HG03432 (cell line): ENCODE results near the gene KAT6B.
"Not testable (repeated sequence)": the region's sequence is repeated elsewhere in the genome, so short reads cannot be mapped to it uniquely, and the experiment has no call there.

ENCODE experiments used
- ATAC-seq: cut with Tn5 transposase; IDR thresholded peaks from one replicate; pipeline ENCODE4 v1.9.1; 2021; ENCODE audit warnings: mild to moderate bottlenecking, moderate library complexity; ENCODE audit not compliant: unreplicated experiment

The KAT6B gene

DNA sequence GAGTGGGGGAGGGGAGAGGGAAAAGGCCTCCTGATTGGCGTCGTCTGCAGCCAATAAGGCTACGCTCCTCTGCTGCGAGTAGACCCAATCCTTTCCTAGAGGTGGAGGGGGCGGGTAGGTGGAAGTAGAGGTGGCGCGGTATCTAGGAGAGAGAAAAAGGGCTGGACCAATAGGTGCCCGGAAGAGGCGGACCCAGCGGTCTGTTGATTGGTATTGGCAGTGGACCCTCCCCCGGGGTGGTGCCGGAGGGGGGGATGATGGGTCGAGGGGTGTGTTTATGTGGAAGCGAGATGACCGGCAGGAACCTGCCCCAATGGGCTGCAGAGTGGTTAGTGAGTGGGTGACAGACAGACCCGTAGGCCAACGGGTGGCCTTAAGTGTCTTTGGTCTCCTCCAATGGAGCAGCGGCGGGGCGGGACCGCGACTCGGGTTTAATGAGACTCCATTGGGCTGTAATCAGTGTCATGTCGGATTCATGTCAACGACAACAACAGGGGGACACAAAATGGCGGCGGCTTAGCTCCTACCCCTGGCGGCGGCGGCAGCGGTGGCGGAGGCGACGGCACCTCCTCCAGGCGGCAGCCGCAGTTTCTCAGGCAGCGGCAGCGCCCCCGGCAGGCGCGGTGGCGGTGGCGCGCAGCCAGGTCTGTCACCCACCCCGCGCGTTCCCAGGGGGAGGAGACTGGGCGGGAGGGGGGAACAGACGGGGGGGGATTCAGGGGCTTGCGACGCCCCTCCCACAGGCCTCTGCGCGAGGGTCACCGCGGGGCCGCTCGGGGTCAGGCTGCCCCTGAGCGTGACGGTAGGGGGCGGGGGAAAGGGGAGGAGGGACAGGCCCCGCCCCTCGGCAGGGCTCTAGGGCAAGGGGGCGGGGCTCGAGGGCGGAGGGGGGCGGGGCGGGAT is at the start of gene KAT6B:
Gene KAT6B, plus strand, starts transcription at position 459 of the 903 bp plus-strand sequence. CDS start 16,258 bp downstream, outside the sequence.
- ATAC-seq = peak; percentile 86

- ATAC-seq = no peak
These were observed 47.8 kb upstream of the KAT6B start for GRCh38 chr10:74778436-74779094.

- ATAC-seq = not testable (repeated sequence)
These were observed 44.5 kb upstream of the KAT6B start for GRCh38 chr10:74781870-74782269.

DNA sequence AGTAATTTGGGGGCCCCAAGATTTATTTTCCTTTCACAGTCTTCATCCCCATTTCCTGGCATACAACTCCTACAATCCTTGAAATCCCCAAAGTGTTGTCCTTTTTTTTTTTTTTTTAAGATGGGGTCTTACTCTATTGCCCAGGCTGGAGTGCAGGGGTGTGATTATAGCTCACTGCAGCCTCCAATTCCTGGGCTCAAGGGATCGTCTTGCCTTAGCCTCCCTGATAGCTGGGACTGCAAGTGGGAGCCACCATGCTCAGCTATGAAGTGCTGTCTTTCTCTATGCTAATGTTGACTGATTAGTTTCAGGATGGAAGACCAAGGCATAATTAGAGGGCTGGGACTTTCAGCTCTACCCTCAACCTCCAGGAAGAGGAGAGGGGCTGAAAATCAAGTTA is 41.9 kb upstream of the KAT6B start:
- ATAC-seq = no peak

- ATAC-seq = no peak
These were observed 40.3 kb upstream of the KAT6B start for GRCh38 chr10:74786126-74786525.

DNA sequence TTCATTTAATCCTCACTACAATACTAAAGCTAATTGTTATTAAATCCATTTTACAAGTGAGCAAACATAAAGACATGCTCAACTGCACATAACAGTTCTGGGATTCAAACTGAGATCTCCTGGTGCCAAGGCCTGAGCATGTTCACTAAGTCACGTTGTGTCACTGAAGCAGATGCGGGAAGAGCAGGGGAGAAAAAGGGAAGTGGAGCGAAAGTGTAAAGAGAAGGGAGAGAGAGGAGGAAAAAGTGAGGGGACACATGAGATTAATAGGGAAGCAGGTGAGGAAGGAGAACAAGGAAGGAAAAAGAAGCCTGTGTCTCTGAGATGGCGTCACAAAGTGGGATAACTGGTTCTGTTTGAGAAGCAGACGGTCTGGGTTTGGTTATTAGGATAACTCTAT is 38.9 kb upstream of the KAT6B start:
- no peak for ATAC-seq

DNA sequence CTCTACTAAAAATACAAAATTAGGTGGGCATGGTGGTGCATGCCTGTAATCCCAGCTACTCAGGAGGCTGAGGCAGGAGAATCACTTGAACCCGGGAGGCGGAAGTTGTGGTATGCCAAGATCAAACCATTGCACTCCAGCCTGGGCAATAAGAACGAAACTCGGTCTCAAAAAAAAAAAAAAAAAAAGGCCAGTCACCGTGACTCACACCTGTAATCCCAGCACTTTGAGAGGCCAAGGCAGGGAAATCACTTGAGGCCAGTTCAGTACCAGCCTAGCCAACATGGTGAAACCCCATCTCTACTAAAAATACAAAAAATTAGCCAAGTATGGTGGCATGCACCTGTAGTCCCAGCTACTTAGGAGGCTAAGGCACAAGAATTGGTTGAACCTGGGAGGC is 34.4 kb upstream of the KAT6B start:
- ATAC-seq = not testable (repeated sequence)

- ATAC-seq = no peak
These were observed 33.7 kb upstream of the KAT6B start for GRCh38 chr10:74792726-74793125.

DNA sequence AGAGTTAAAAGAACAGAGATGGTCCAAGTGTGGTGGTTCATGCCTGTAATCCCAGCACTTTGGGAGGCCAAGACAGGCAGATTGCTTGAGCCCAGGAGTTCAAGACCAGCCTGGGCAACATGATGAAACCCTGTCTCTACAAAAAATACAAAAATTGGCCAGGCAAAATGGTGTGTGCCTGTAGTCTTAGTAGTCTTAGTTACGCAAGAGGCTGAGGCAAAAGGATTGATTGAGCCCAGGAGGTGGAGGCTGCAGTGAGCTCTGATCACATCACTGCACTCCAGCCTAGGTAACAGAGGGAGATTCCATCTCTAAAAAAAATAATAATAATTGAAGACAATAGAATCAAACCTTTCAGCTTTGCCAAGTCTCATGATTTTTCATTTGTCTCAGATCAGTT is 33.2 kb upstream of the KAT6B start:
- not testable (repeated sequence) for ATAC-seq

DNA sequence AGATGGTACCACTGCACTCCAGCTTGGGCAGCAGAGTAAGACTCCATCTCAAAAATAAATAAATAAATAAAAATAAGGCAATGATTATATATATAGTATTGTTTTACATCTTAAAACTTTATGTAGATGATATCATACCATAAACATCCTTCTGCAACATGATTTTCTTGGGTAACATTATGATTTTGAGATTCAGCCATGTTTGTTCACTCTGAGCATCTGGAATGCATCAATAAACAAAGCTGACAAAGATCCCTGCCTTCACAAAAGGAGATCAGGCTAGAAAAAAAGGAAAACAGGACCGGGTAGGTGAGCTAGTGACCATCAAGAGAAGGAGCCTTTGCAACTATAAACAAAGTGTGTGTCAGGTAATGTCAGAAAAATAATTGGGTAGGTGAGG is 31.9 kb upstream of the KAT6B start:
- no peak for ATAC-seq

- no peak for ATAC-seq
These were observed 28.9 kb upstream of the KAT6B start for GRCh38 chr10:74797550-74797949.

GRCh38 chr10:74799721-74800221 is 26.6 kb upstream of the KAT6B start:
- no peak for ATAC-seq

DNA sequence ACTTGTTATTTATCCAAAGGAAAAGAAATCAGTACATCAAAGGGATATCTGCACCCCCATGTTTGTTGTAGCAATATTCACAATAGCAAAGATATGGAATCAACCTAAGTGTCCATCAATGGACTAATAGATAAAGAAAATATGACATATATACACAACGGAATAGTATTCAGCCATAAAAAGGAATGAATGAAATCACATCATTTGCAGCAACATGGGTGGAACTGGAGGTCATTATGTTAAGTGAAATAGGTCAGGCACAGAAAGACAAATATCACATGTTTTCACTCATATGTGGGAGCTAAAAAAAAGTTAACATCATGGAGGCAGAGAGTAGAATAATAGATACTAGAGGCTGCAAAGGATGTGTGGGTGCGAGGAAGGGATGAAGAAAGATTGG is 25.0 kb upstream of the KAT6B start:
- no peak for ATAC-seq

GRCh38 chr10:74808501-74808900 is 17.9 kb upstream of the KAT6B start:
- no peak for ATAC-seq

GRCh38 chr10:74810087-74810486 is 16.3 kb upstream of the KAT6B start:
- ATAC-seq = no peak

- ATAC-seq = no peak
These were observed 12.8 kb upstream of the KAT6B start for GRCh38 chr10:74813381-74814259.

DNA sequence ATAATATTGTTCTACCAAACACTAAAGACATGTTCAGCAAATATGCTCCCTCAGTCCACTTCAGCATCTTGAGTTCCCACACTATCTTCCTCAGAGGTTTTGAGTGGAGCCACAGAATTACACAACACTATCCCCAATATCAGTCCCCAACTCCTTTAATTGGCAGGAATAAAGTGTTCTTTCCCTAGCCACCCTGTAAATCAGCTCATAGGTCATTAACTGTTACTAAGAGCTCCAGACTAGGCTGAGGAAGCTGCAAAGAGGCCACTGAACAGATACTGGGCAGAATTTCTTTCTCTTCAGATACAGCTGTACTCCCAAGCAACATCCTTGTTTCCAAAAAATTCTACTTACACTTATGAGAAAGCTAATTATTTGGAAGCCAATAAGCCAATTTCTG is 11.6 kb upstream of the KAT6B start:
- no peak for ATAC-seq

DNA sequence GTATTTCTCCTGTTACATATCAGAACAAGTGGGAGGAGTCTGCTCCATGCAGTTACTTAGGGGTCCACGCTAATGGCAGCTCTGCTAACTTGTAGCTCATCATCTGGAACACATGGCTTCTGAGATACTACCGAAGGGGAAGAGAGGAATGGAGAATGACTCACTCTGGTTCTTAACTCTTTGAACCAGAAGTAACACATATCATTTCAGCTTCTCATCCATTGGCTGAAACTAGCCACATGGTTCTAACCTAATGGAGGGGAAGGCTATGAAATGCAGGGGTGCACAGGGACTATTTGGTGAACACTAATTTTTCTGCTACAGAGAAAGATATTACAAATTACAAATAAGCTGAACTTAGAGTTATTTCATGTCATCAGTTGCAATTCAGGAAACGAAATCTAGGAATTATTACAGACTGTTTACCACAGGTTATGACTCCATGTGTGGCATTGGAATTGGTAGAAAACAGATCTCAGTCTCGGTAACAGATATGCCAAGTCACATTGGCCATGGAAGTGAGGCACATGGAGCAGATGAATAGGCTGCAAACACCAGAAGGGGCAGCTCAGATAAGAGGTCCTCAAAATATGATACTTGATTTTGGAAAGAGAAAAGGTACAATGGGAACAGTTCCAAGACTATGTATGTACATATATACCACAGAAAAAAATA is 9.4 kb upstream of the KAT6B start:
- no peak for ATAC-seq

GRCh38 chr10:74821501-74821900 is 4.9 kb upstream of the KAT6B start:
- no peak for ATAC-seq

DNA sequence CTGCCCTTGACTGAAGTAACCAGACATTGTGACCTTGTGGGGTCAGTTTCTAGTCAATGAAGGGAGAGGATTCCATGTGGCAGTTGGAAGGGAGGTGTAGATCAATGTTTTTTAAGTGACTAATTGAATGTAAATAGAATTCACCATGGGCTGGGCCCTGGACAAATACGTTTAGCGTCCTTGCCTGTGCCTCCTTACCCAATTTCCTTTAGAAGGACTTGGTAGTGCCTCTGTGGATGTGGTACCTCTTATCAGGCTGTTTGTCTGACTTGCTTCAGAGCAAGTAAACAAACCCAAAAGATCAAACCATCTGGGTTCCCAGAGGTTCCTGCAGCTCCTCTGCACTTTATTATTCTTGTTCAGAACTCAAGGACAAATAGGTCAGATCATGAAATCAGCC is 4.3 kb upstream of the KAT6B start:
- no peak for ATAC-seq
